Subcutaneous adipose tissue (tissue), 4 donors: ENCODE data around the gene FERD3L. TPM values are rescaled to one million over a fixed set of nuclear protein-coding genes. Genes with fewer than 3 reads are reported as not detected.

Experiments used
- total RNA-seq, 4 donors: library from RNA; depleted of rRNA; stranded (reverse); fragments of >200 nt; gene quantifications; one replicate each; pipeline ENCODE4 v1.1.0, GENCODE V29; 2016
- TF ChIP-seq, protein P1 (sequence below): fragments of 450-650 bp; IDR thresholded peaks from one replicate; pipeline ENCODE4 v1.5.1; 2016; ENCODE audit warnings: low read depth, mild to moderate bottlenecking, control low read depth, antibody characterized with exemption, moderate library complexity

The FERD3L gene
- total RNA-seq, 4 donors from 2014 or later = not detected

- TF ChIP-seq, protein P1, sequence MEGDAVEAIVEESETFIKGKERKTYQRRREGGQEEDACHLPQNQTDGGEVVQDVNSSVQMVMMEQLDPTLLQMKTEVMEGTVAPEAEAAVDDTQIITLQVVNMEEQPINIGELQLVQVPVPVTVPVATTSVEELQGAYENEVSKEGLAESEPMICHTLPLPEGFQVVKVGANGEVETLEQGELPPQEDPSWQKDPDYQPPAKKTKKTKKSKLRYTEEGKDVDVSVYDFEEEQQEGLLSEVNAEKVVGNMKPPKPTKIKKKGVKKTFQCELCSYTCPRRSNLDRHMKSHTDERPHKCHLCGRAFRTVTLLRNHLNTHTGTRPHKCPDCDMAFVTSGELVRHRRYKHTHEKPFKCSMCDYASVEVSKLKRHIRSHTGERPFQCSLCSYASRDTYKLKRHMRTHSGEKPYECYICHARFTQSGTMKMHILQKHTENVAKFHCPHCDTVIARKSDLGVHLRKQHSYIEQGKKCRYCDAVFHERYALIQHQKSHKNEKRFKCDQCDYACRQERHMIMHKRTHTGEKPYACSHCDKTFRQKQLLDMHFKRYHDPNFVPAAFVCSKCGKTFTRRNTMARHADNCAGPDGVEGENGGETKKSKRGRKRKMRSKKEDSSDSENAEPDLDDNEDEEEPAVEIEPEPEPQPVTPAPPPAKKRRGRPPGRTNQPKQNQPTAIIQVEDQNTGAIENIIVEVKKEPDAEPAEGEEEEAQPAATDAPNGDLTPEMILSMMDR = no peak
These were observed 25.2 kb downstream of the FERD3L start for GRCh38 chr7:19119870-19120486.

- TF ChIP-seq, protein P1 = no peak
These were observed 25.8 kb downstream of the FERD3L start for GRCh38 chr7:19119372-19119771.

- TF ChIP-seq, protein P1 = no peak
These were observed 26.4 kb downstream of the FERD3L start for GRCh38 chr7:19118636-19119371.

DNA sequence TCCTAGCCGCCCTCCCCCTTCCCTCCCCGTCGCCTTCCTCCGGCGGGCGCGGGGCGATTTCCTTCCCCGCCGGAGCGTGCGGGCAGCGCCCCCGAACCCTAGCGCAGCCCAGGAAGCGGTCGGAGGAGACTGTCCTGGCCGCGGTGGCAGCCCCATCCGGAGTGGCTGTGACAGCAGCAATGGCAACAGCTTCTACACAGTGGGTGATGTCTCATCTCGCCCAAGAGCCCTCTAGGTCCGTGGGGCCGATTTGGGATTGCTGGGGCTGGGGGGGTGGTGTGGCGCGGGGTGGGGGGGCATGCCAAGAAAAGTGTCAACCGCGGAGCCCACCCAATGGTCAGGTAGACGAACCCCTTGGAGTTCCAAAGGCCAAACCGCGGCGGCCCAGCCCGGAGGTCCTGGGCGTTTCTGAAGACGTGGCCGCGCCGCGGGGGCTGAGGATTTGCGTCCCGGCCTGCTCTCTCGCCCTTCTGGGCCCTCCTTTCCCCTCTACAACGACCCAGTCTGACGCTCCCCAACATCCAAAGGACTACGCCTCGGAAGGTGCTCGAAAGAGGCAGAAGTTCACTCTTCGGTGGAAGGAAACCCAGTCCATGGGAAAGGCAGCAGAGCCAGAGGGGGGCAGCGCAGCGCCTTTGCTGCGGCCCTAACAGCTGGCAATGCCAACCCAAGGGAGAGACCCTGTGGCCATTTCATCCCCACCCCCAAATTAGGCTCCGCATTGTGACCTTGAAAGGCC is 27.2 kb downstream of the FERD3L start:
- TF ChIP-seq, protein P1 = no peak

GRCh38 chr7:19117091-19117869 is 27.9 kb downstream of the FERD3L start, which contains the start of gene TWIST1:
Gene TWIST1, minus strand, starts transcription at chr7:19117636. Its CDS starts 315 bp downstream, at chr7:19117321.
- TF ChIP-seq, protein P1 = no peak

DNA sequence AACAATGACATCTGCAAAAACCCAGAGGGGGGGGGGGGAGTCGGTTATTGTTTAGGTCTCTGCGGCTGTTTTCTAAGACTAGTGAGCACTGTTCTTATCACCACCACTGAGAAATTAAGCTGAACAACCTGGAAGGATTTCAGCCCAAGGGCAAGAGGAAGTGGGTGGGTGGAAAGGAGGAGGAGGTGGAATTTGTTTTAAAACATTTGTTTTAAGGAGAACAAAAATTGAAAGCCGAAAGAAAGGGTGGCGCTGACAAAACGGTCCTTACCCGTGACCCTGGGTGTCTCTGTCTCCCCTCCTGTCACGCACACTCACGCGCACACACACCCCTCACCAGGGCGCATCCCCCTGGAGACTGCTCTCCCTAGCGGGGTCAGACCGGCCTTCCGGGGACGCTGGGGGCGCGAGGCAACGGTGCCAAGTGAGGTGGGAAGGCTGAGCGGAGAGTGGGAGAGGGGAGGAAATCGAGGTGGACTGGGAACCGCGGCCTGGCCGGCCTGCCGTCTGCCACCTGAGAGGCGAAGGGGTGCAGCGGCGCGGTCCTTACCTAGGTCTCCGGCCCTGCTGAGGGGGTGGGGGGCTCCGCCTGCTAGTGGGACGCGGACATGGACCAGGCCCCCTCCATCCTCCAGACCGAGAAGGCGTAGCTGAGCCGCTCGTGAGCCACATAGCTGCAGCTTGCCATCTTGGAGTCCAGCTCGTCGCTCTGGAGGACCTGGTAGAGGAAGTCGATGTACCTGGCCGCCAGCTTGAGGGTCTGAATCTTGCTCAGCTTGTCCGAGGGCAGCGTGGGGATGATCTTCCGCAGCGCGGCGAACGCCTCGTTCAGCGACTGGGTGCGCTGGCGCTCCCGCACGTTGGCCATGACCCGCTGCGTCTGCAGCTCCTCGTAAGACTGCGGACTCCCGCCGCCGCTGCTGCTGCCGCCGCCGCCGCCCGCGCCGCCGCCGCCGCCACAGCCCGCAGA is 28.8 kb downstream of the FERD3L start:
- TF ChIP-seq, protein P1 = no peak
